Measurements from ENCODE around the gene KCTD8.

KCTD8 gene

DNA sequence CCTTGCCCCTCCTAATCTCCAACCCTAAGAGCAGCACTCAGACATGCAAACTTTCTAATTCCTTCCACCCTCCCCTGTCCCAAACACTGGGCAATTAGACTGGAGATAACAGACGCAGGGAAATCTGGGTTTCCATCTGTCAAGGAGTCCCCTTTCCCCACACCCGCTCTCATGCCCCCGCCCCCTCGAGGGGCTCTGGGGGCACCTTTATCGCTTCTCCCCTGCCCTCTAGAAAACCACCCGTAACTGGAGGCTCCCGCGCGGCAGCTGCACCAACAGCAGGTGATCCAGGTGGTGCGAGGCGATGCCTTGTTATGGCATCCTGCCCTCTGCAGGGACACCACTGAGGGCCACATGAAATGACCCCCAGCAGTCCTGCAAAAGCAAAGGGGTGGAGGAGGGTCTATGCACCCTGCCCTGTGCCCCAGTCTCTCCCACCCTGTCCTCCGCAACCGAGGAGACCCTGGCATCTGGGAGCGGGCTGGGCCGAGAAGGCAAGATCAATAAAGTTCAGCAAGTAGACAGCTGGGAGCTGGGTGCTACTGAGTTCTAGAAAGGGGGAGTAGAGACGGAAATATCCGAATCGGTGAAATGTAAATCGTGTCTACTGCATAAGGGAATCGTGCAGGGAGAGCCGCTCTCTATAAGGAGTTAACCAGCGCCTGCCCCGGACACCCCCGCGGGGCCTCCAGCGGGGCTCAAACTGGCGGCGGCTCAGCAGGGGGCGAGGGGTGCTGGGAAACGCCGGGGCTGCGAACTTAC is 1.6 kb downstream of the KCTD8 start:
- Histone ChIP-seq H3K18ac (ENCODE audit: low read length) (peak overlapping the region; percentile 27), H2BK5ac (ENCODE audit: low read length) (no peak overlapping the region), H3K9ac (ENCODE audit: low read depth, low read length, poor library complexity) (no peak overlapping the region), H2BK15ac (ENCODE audit: low read length) (no peak overlapping the region), H4K8ac (ENCODE audit: low read depth, low read length) (no peak overlapping the region), H2BK120ac (ENCODE audit: low read depth, low read length) (no peak overlapping the region), H3K79me1 (ENCODE audit: low read depth, low read length) (no peaks in the 10 kb centered on the region), H3K4me3 (ENCODE audit: low read length in 2 of 2) (peak overlapping the region in 1 of 2 donors; percentile 44), H3K4me1 (ENCODE audit: control insufficient read depth in 2 of 2, insufficient read depth in 1 of 2, low read depth in 1 of 2, low read length in 2 of 2) (peaks cover 0 to 4% of the 10 kb centered on the region in 2 donors), H3K36me3 (replicated peaks in 1 of 2; ENCODE audit: control insufficient read depth in 2 of 2, insufficient read depth in 2 of 2, low read length in 2 of 2) (no peaks in the 10 kb centered on the region), H4K91ac (ENCODE audit: low read depth, low read length, poor library complexity) (no peak overlapping the region), H3K9me3 (replicated peaks in 1 of 2; ENCODE audit: control insufficient read depth in 2 of 2, insufficient read depth in 1 of 2, low read depth in 1 of 2, low read length in 2 of 2) (no peaks in the 10 kb centered on the region), H3K27me3 (ENCODE audit: control insufficient read depth in 3 of 3, insufficient read depth in 3 of 3, low read depth in 1 of 3, low read length in 3 of 3) (peaks cover 9 to 66% (median 26%) of the 10 kb centered on the region in 3 experiments), H2AFZ (ENCODE audit: low read length) (peak overlapping the region; percentile 94), H3K4me2 (ENCODE audit: insufficient read depth, low read length, poor library complexity, severe bottlenecking) (peak overlapping the region; percentile 93), H3K4ac (ENCODE audit: low read length) (no peak overlapping the region), H3K27ac (replicated peaks; ENCODE audit: low read length) (no peak overlapping the region), H2AK5ac (ENCODE audit: low read depth, low read length) (no peak overlapping the region), H3K23ac (ENCODE audit: low read depth, low read length, poor library complexity) (peak overlapping the region; percentile 86), H3K14ac (ENCODE audit: low read length) (no peak overlapping the region), H2BK12ac (ENCODE audit: low read length) (no peak overlapping the region)
- peak; percentile 18 for DNase-seq (ENCODE audit: low spot score)
- WGBS, 2 donors (ENCODE audit: extremely low coverage in 2 of 2, insufficient read length in 2 of 2, insufficient replicate concordance in 1 of 2) = no CpG with 5 or more reads among the region's 32 CpGs

DNA sequence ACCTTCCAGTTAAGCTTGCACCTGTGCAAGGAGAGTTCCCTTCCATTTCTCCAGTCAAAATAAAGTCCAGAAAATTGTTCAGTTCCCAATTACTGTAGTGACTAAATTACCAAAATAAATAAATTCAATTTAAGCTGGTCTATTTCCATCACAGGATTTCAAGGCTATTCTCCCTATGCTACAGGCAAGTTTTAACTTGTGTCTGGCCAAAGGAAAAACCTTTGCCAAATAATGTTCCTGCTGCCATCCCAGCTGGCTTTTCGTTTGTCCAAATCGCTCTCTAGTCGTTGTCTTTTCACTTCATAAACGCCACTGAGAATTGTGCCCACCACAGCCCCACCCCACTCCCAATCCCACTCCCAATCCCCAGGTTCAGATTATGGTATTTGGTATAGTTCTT is 2.4 kb downstream of the KCTD8 start:
- Histone ChIP-seq H2BK5ac (ENCODE audit: low read length) (no peak overlapping the region), H3K27ac (replicated peaks; ENCODE audit: low read length) (no peak overlapping the region), H3K9me3 (replicated peaks in 1 of 2; ENCODE audit: control insufficient read depth in 2 of 2, insufficient read depth in 1 of 2, low read depth in 1 of 2, low read length in 2 of 2) (no peaks in the 10 kb centered on the region), H2AK5ac (ENCODE audit: low read depth, low read length) (no peak overlapping the region), H3K27me3 (ENCODE audit: control insufficient read depth in 3 of 3, insufficient read depth in 3 of 3, low read depth in 1 of 3, low read length in 3 of 3) (peaks cover 9 to 61% (median 26%) of the 10 kb centered on the region in 3 experiments), H2BK120ac (ENCODE audit: low read depth, low read length) (no peak overlapping the region), H3K23ac (ENCODE audit: low read depth, low read length, poor library complexity) (no peak overlapping the region), H2AFZ (ENCODE audit: low read length) (no peak overlapping the region), H3K18ac (ENCODE audit: low read length) (no peak overlapping the region), H3K79me1 (ENCODE audit: low read depth, low read length) (no peaks in the 10 kb centered on the region), H2BK15ac (ENCODE audit: low read length) (no peak overlapping the region), H3K4me1 (ENCODE audit: control insufficient read depth in 2 of 2, insufficient read depth in 1 of 2, low read depth in 1 of 2, low read length in 2 of 2) (peaks cover 0 to 4% of the 10 kb centered on the region in 2 donors), H3K14ac (ENCODE audit: low read length) (no peak overlapping the region), H3K36me3 (replicated peaks in 1 of 2; ENCODE audit: control insufficient read depth in 2 of 2, insufficient read depth in 2 of 2, low read length in 2 of 2) (no peaks in the 10 kb centered on the region), H2BK12ac (ENCODE audit: low read length) (no peak overlapping the region), H3K9ac (ENCODE audit: low read depth, low read length, poor library complexity) (no peak overlapping the region), H3K4me3 (ENCODE audit: low read length in 2 of 2) (no peak overlapping the region), H4K8ac (ENCODE audit: low read depth, low read length) (no peak overlapping the region), H4K91ac (ENCODE audit: low read depth, low read length, poor library complexity) (no peak overlapping the region), H3K4me2 (ENCODE audit: insufficient read depth, low read length, poor library complexity, severe bottlenecking) (no peak overlapping the region), H3K4ac (ENCODE audit: low read length) (no peak overlapping the region)
- no peak for DNase-seq (ENCODE audit: low spot score)
- no CpG with 5 or more reads among the region's 4 CpGs for WGBS, 2 donors (ENCODE audit: extremely low coverage in 2 of 2, insufficient read length in 2 of 2, insufficient replicate concordance in 1 of 2)

DNA sequence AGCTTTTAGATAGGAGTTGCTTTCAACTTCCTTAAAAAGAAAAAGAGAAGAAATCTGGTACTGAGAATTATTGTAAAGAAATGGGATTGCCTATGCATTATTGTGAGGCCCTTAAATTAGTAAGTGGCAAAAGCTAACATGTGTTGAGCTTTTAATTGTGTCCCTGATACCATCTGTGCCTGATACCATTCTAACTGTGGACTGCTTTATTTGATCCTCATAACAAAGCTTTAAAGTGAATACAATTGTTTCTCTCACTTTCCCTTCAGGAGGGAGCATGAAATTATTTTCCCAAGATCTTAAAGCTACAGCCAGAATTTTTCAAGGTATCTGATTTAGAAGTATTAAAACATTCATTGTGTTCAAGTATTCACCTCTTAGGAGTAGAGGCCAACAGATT is 9.9 kb downstream of the KCTD8 start:
- H4K8ac ChIP-seq (ENCODE audit: low read depth, low read length) = no peak overlapping the region
- no peak overlapping the region for H2AK5ac ChIP-seq (ENCODE audit: low read depth, low read length)
- H3K23ac ChIP-seq (ENCODE audit: low read depth, low read length, poor library complexity) = no peak overlapping the region
- H3K27me3 ChIP-seq (ENCODE audit: control insufficient read depth in 3 of 3, insufficient read depth in 3 of 3, low read depth in 1 of 3, low read length in 3 of 3) = no peaks in the 10 kb centered on the region
- no peak overlapping the region for H2BK120ac ChIP-seq (ENCODE audit: low read depth, low read length)
- no peak overlapping the region for H2AFZ ChIP-seq (ENCODE audit: low read length)
- no peak overlapping the region for H2BK15ac ChIP-seq (ENCODE audit: low read length)
- H3K9me3 ChIP-seq (replicated peaks in 1 of 2; ENCODE audit: control insufficient read depth in 2 of 2, insufficient read depth in 1 of 2, low read depth in 1 of 2, low read length in 2 of 2) = no peaks in the 10 kb centered on the region
- H2BK5ac ChIP-seq (ENCODE audit: low read length) = no peak overlapping the region
- no peaks in the 10 kb centered on the region for H3K79me1 ChIP-seq (ENCODE audit: low read depth, low read length)
- no peak overlapping the region for H3K27ac ChIP-seq (replicated peaks; ENCODE audit: low read length)
- H3K36me3 ChIP-seq (replicated peaks in 1 of 2; ENCODE audit: control insufficient read depth in 2 of 2, insufficient read depth in 2 of 2, low read length in 2 of 2) = no peaks in the 10 kb centered on the region
- no peak overlapping the region for H3K18ac ChIP-seq (ENCODE audit: low read length)
- H3K9ac ChIP-seq (ENCODE audit: low read depth, low read length, poor library complexity) = no peak overlapping the region
- no peak overlapping the region for H3K4ac ChIP-seq (ENCODE audit: low read length)
- no peak overlapping the region for H3K4me2 ChIP-seq (ENCODE audit: insufficient read depth, low read length, poor library complexity, severe bottlenecking)
- DNase-seq (ENCODE audit: low spot score) = no peak
- no peak overlapping the region for H3K14ac ChIP-seq (ENCODE audit: low read length)
- no peak overlapping the region for H4K91ac ChIP-seq (ENCODE audit: low read depth, low read length, poor library complexity)
- no peak overlapping the region for H2BK12ac ChIP-seq (ENCODE audit: low read length)
- H3K4me1 ChIP-seq (ENCODE audit: control insufficient read depth in 2 of 2, insufficient read depth in 1 of 2, low read depth in 1 of 2, low read length in 2 of 2) = no peaks in the 10 kb centered on the region
- no peak overlapping the region for H3K4me3 ChIP-seq (ENCODE audit: low read length in 2 of 2)

DNA sequence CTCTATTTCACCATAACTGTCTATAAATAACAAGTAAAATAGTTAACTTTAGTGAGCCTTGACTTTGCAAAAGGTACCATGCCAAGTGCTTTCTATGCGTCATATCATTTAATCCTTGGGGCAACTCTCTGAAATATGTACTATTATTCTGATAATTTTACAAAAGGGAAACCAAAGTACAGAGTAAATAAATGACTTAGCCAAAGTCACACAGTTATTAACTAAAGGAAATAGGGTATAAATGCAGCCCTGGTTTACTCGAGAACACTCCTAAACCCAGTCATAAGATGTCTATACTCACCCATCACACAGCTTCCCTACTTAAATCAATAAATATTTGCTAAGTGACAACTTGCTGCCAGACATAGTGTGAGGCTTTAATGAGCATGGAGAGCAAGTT is 14.4 kb downstream of the KCTD8 start:
- Histone ChIP-seq H3K27me3 (ENCODE audit: control insufficient read depth in 3 of 3, insufficient read depth in 3 of 3, low read depth in 1 of 3, low read length in 3 of 3) (no peaks in the 10 kb centered on the region), H2BK15ac (ENCODE audit: low read length) (no peak overlapping the region)
- WGBS, 2 donors (ENCODE audit: extremely low coverage in 2 of 2, insufficient read length in 2 of 2, insufficient replicate concordance in 1 of 2) = no CpG with 5 or more reads among the region's 2 CpGs

More for the DNA sequence above, 14.4 kb downstream of the KCTD8 start:
- no peak overlapping the region for H3K14ac ChIP-seq (ENCODE audit: low read length)
- H3K27ac ChIP-seq (replicated peaks; ENCODE audit: low read length) = no peak overlapping the region
- H2BK120ac ChIP-seq (ENCODE audit: low read depth, low read length) = no peak overlapping the region
- H2AFZ ChIP-seq (ENCODE audit: low read length) = no peak overlapping the region
- no peak overlapping the region for H4K8ac ChIP-seq (ENCODE audit: low read depth, low read length)
- no peak overlapping the region for H3K23ac ChIP-seq (ENCODE audit: low read depth, low read length, poor library complexity)
- no peaks in the 10 kb centered on the region for H3K79me1 ChIP-seq (ENCODE audit: low read depth, low read length)
- H4K91ac ChIP-seq (ENCODE audit: low read depth, low read length, poor library complexity) = no peak overlapping the region
- no peaks in the 10 kb centered on the region for H3K9me3 ChIP-seq (replicated peaks in 1 of 2; ENCODE audit: control insufficient read depth in 2 of 2, insufficient read depth in 1 of 2, low read depth in 1 of 2, low read length in 2 of 2)
- H3K9ac ChIP-seq (ENCODE audit: low read depth, low read length, poor library complexity) = no peak overlapping the region
- no peaks in the 10 kb centered on the region for H3K4me1 ChIP-seq (ENCODE audit: control insufficient read depth in 2 of 2, insufficient read depth in 1 of 2, low read depth in 1 of 2, low read length in 2 of 2)
- H3K4me2 ChIP-seq (ENCODE audit: insufficient read depth, low read length, poor library complexity, severe bottlenecking) = no peak overlapping the region
- H3K4ac ChIP-seq (ENCODE audit: low read length) = no peak overlapping the region
- no peak overlapping the region for H3K18ac ChIP-seq (ENCODE audit: low read length)
- H2BK12ac ChIP-seq (ENCODE audit: low read length) = no peak overlapping the region
- H2BK5ac ChIP-seq (ENCODE audit: low read length) = no peak overlapping the region
- H3K36me3 ChIP-seq (replicated peaks in 1 of 2; ENCODE audit: control insufficient read depth in 2 of 2, insufficient read depth in 2 of 2, low read length in 2 of 2) = no peaks in the 10 kb centered on the region
- no peak overlapping the region for H3K4me3 ChIP-seq (ENCODE audit: low read length in 2 of 2)
- DNase-seq (ENCODE audit: low spot score) = no peak
- H2AK5ac ChIP-seq (ENCODE audit: low read depth, low read length) = no peak overlapping the region

Data from neuronal stem cell (in vitro differentiated cells).